Prostate gland (tissue), 2 donors: Measurements from ENCODE around the gene ADAMTS12. TPM values are rescaled to one million over a fixed set of nuclear protein-coding genes. Genes with fewer than 3 reads are reported as not detected.
A peak's percentile ranks its signal among the peaks of the same experiment; 100 is the strongest.

Experiments
- DNase-seq: peaks from one replicate; pipeline ENCODE4 v3.0.0-alpha.2; 2019; ENCODE audit warnings: low spot score
- H3K27ac ChIP-seq, 2 donors: fragments of 200-600 bp; sonication (generic); 2 replicates each; pipeline ENCODE4 v1.5.1; 2017 to 2019
- H3K27me3 ChIP-seq: fragments of 200-600 bp; sonication (generic); replicated peaks from 2 replicates; pipeline ENCODE4 v1.5.1; 2019; ENCODE audit not compliant: insufficient read depth
- H3K36me3 ChIP-seq, 2 donors: fragments of 200-600 bp; sonication (generic); 1 replicate in 1 of 2; 2 replicates in 1 of 2; pipeline versions ENCODE4 v1.5.1 to v1.8.1; 2017 to 2019
- H3K4me1 ChIP-seq: fragments of 200-600 bp; sonication (generic); replicated peaks from 2 replicates; pipeline ENCODE4 v1.5.1; 2019
- H3K4me3 ChIP-seq, 2 donors: fragments of 200-600 bp; sonication (generic); 2 replicates each; pipeline ENCODE4 v1.5.1; 2017 to 2019
- H3K9me3 ChIP-seq: fragments of 200-600 bp; sonication (generic); 2 replicates; pipeline ENCODE4 v1.5.1; 2017
- CTCF ChIP-seq, 4 experiments: fragments of 200-600 bp in 2 of 4; fragments of 450-650 bp in 2 of 4; sonication (generic) in 2 of 4; IDR thresholded peaks; 1 replicate in 3 of 4; 2 replicates in 1 of 4; pipeline ENCODE4 v1.5.1; 2016 to 2019; ENCODE audit warnings: antibody characterized with exemption in 4 of 4, mild to moderate bottlenecking in 2 of 4, moderate library complexity in 2 of 4
- POLR2A ChIP-seq: fragments of 450-650 bp; IDR thresholded peaks from one replicate; pipeline ENCODE4 v1.6.1; 2016; ENCODE audit warnings: antibody characterized with exemption, mild to moderate bottlenecking
- POLR2AphosphoS5 ChIP-seq: sonication (generic); formaldehyde crosslinking; IDR thresholded peaks from one replicate; pipeline ENCODE4 v1.6.1; 2017; ENCODE audit warnings: antibody characterized with exemption
- WGBS: methylation state at CpG from one replicate; pipeline ENCODE4 v1.1.5; 2018; 5-methylcytosine and 5-hydroxymethylcytosine counted together
- intact Hi-C: fragments of 100-400 bp; cut with DNase I; formaldehyde crosslinking; loops from one replicate; pipeline ENCODE4 v1.14.2; 2022
- total RNA-seq, 2 donors: library from RNA; depleted of rRNA; stranded (reverse); fragments of >200 nt; gene quantifications; one replicate each; pipeline ENCODE4 v1.1.0, GENCODE V29; 2016

The ADAMTS12 gene
- total RNA-seq, 2 donors from 2014 or later, result 0.09 to 3.7 TPM

GRCh38 chr5:33641744-33642505 is 249.9 kb downstream of the ADAMTS12 start:
- intact Hi-C loops, result no loop called here
- H3K27ac ChIP-seq, result no peak overlapping the region
- DNase-seq, result no peak
- H3K9me3 ChIP-seq, result no peaks in the 10 kb centered on the region
- H3K27me3 ChIP-seq, result no peaks in the 10 kb centered on the region
- H3K4me3 ChIP-seq, result no peak overlapping the region
- TF ChIP-seq POLR2A (no peak), POLR2AphosphoS5 (peak; percentile 53), CTCF (IDR thresholded peaks at IDR 0.05) (no peak)
- WGBS, result 44% methylated on average over 12 of the region's 12 CpGs
- H3K4me1 ChIP-seq, result no peaks in the 10 kb centered on the region
- no peaks in the 10 kb centered on the region for H3K36me3 ChIP-seq

GRCh38 chr5:33639474-33639873 is 252.3 kb downstream of the ADAMTS12 start:
- Histone ChIP-seq H3K4me1 (no peaks in the 10 kb centered on the region), H3K4me3 (no peak overlapping the region), H3K9me3 (no peaks in the 10 kb centered on the region), H3K27me3 (no peaks in the 10 kb centered on the region), H3K27ac (no peak overlapping the region), H3K36me3 (no peaks in the 10 kb centered on the region)
- TF ChIP-seq POLR2A (no peak), CTCF (IDR thresholded peaks at IDR 0.05) (no peak), POLR2AphosphoS5 (no peak)
- intact Hi-C loops, result no loop called here
- DNase-seq, result no peak
- 82% methylated on average over 7 of the region's 7 CpGs for WGBS

GRCh38 chr5:33637011-33637410 is 254.8 kb downstream of the ADAMTS12 start:
- DNase-seq, result no peak
- WGBS, result 58% methylated on average over 3 of the region's 3 CpGs
- Histone ChIP-seq H3K4me1 (no peaks in the 10 kb centered on the region), H3K9me3 (no peaks in the 10 kb centered on the region), H3K36me3 (no peaks in the 10 kb centered on the region), H3K27me3 (no peaks in the 10 kb centered on the region), H3K4me3 (no peak overlapping the region), H3K27ac (no peak overlapping the region)
- TF ChIP-seq POLR2AphosphoS5 (no peak), POLR2A (no peak), CTCF (IDR thresholded peaks at IDR 0.05) (no peak)
- intact Hi-C loops, result no loop called here

GRCh38 chr5:33635582-33635981 is 256.2 kb downstream of the ADAMTS12 start:
- Histone ChIP-seq H3K36me3 (no peaks in the 10 kb centered on the region), H3K9me3 (no peaks in the 10 kb centered on the region), H3K27ac (no peak overlapping the region), H3K4me3 (no peak overlapping the region), H3K27me3 (no peaks in the 10 kb centered on the region), H3K4me1 (no peaks in the 10 kb centered on the region)
- DNase-seq, result no peak
- intact Hi-C loops, result no loop called here
- TF ChIP-seq POLR2A (no peak), CTCF (IDR thresholded peaks at IDR 0.05) (no peak), POLR2AphosphoS5 (no peak)
- WGBS, result 52% methylated on average over 3 of the region's 3 CpGs

GRCh38 chr5:33633699-33634098 is 258.1 kb downstream of the ADAMTS12 start:
- H3K4me3 ChIP-seq, result no peak overlapping the region
- H3K36me3 ChIP-seq, result no peaks in the 10 kb centered on the region
- DNase-seq, result no peak
- H3K27ac ChIP-seq, result no peak overlapping the region
- no peaks in the 10 kb centered on the region for H3K4me1 ChIP-seq
- no peaks in the 10 kb centered on the region for H3K27me3 ChIP-seq
- TF ChIP-seq POLR2A, result no peak
- no peak for TF ChIP-seq POLR2AphosphoS5
- TF ChIP-seq CTCF (IDR thresholded peaks at IDR 0.05), result no peak
- no peaks in the 10 kb centered on the region for H3K9me3 ChIP-seq
- intact Hi-C loops, result no loop called here
- WGBS, result 96% methylated on average over 2 of the region's 2 CpGs
